Activated CD8-positive, alpha-beta T cell treated with anti-CD3 and anti-CD28 coated beads, Interleukin-2, amount 10 ng/mL, durations not matched to agents 7 days and 5 days (primary cell): ENCODE measurements around the gene FBXW11. TPM values are rescaled to one million over a fixed set of nuclear protein-coding genes. Genes with fewer than 3 reads are reported as not detected.
"Not testable (repeated sequence)": the region's sequence is repeated elsewhere in the genome, so short reads cannot be mapped to it uniquely, and the experiment has no call there.

Experiments
- ATAC-seq: fragments of 150-1000 bp; cut with Tn5 transposase; one replicate; pipeline ENCODE4 v1.10.0; 2021; ENCODE audit warnings: moderate library complexity
- CTCF ChIA-PET: fragments of 350-600 bp; sonication (Branson Sonifier 250); formaldehyde crosslinking; loops from one replicate; lab custom pipeline; 2021; ENCODE audit warnings: antibody characterized with exemption; lab: Charles Lee
- POLR2A ChIA-PET: fragments of 350-600 bp; sonication (Branson Sonifier 250); formaldehyde crosslinking; loops from one replicate; lab custom pipeline; 2021; ENCODE audit warnings: antibody characterized with exemption; lab: Charles Lee
- DNase-seq: peaks from one replicate; pipeline ENCODE4 v3.0.0-alpha.2; 2020
- H3K27ac Mint-ChIP-seq: one replicate; pipeline ENCODE4 v1.8.0; 2021; ENCODE audit warnings: mild to moderate bottlenecking, mixed read lengths
- H3K27me3 Mint-ChIP-seq: one replicate; pipeline ENCODE4 v1.8.0; 2021; ENCODE audit warnings: low read depth, mixed read lengths
- H3K36me3 Mint-ChIP-seq: one replicate; pipeline ENCODE4 v1.8.0; 2021; ENCODE audit warnings: low read depth, mixed read lengths
- H3K4me1 Mint-ChIP-seq: one replicate; pipeline ENCODE4 v1.8.0; 2021; ENCODE audit warnings: low read depth, mixed read lengths
- H3K4me3 Mint-ChIP-seq: one replicate; pipeline ENCODE4 v1.8.0; 2021; ENCODE audit warnings: mild to moderate bottlenecking, mixed read lengths
- H3K9me3 Mint-ChIP-seq: one replicate; pipeline ENCODE4 v1.8.0; 2022; ENCODE audit warnings: mixed read lengths; ENCODE audit not compliant: insufficient read depth
- total RNA-seq, 2 experiments: library from RNA; stranded (reverse); gene quantifications; one replicate each; pipeline ENCODE4 v1.2.3, GENCODE V29; 2021

Gene FBXW11
- total RNA-seq, 2 experiments from 2014 or later: 26.3 to 27.1 TPM

DNA sequence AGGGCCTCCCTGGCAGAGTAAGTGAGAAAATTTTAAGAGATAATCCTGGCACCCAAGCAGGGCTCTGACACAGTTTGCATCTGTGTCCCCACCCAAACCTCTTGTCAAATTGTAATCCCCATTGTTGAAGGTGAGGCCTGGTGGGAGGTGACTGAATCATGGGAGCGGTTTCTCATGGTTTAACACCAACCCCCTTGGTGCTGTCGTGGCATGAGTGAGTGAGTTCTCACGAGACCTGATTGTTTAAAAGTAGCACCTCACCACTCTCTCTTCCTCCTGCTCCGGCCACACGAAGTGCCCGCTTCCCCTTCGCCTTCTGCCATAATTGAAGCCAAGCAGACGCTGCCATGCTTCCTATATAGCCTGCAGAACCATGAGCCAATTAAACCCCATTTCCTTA is 80.1 kb downstream of the FBXW11 start:
- H3K4me1 Mint-ChIP-seq: peaks cover 9% of the 10 kb centered on the region

GRCh38 chr5:171924493-171925122 is 81.8 kb downstream of the FBXW11 start:
- Mint-ChIP-seq H3K27ac (no peak overlapping the region), H3K27me3 (no peaks in the 10 kb centered on the region), H3K4me3 (no peak overlapping the region), H3K4me1 (peaks cover 4% of the 10 kb centered on the region), H3K36me3 (peaks cover 5% of the 10 kb centered on the region), H3K9me3 (peaks cover 6% of the 10 kb centered on the region)
- POLR2A ChIA-PET: no interaction called here
- CTCF ChIA-PET: interaction anchor here (1.6 kb wide), 1 partner anchor 12 kb away, joined by 3 read pairs; no protein-coding TSS in a partner anchor
- DNase-seq (no peak), ATAC-seq (no peak)

More for the DNA sequence above, 80.1 kb downstream of the FBXW11 start:
- Mint-ChIP-seq H3K27ac (no peak overlapping the region), H3K9me3 (peaks cover 6% of the 10 kb centered on the region), H3K27me3 (no peaks in the 10 kb centered on the region), H3K4me3 (no peak overlapping the region), H3K36me3 (peaks cover 7% of the 10 kb centered on the region)
- POLR2A ChIA-PET: no interaction called here
- CTCF ChIA-PET: no interaction called here
- no peak for ATAC-seq
- no peak for DNase-seq

GRCh38 chr5:171920765-171921391 is 85.6 kb downstream of the FBXW11 start:
- Mint-ChIP-seq H3K4me3 (no peak overlapping the region), H3K4me1 (peaks cover 2% of the 10 kb centered on the region), H3K27ac (no peak overlapping the region), H3K36me3 (peaks cover 7% of the 10 kb centered on the region), H3K9me3 (peaks cover 6% of the 10 kb centered on the region), H3K27me3 (no peaks in the 10 kb centered on the region)
- DNase-seq (no peak), ATAC-seq (no peak)
- CTCF ChIA-PET: interaction anchor here (2.0 kb wide), 1 partner anchor 9 kb away, joined by 16 read pairs; no protein-coding TSS in a partner anchor
- POLR2A ChIA-PET: no interaction called here

- H3K4me3 Mint-ChIP-seq, ATAC-seq, H3K27ac Mint-ChIP-seq, H3K9me3 Mint-ChIP-seq, DNase-seq, H3K27me3 Mint-ChIP-seq, POLR2A ChIA-PET, H3K36me3 Mint-ChIP-seq: not testable (repeated sequence)
- CTCF ChIA-PET: interaction anchor here (1.5 kb wide), 1 partner anchor 91 kb away, joined by 4 read pairs; no protein-coding TSS in a partner anchor
- H3K4me1 Mint-ChIP-seq: peaks cover 23% of the 10 kb centered on the region
These were observed 90.7 kb downstream of the FBXW11 start for GRCh38 chr5:171915700-171916099.

DNA sequence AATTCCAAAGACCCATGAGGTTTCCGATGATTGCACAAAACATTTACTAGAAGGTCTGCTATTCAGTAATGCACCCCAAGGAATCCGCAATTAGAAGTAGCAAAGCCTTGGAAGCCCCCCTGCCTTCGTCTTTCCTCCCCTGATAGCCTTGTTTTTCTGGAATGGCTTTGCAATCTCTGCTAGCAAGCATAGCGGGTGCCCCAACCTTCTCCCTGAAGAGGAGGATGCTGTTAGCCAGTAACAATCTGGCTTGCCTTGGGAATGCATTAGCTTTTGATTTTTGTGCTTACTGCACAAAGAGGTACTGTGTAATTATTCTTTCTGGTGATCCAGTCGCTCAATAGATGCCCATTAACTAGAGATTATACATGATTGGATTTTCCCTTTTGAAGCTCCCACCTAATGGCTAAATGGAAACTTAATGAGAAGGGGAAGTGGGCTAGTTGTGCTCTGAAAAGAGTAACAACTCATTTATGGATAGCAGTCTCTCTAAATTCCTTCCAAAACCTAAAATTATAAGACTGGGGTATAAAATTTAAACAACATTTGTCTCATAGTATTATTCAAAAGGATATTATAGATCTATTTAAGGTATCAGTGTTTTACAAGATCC is 91.6 kb downstream of the FBXW11 start:
- ATAC-seq (no peak), DNase-seq (no peak)
- peaks cover 2% of the 10 kb centered on the region for H3K36me3 Mint-ChIP-seq
- no peak overlapping the region for H3K4me3 Mint-ChIP-seq
- H3K4me1 Mint-ChIP-seq: peaks cover 23% of the 10 kb centered on the region
- POLR2A ChIA-PET: no interaction called here
- H3K27ac Mint-ChIP-seq: no peak overlapping the region
- no peaks in the 10 kb centered on the region for H3K9me3 Mint-ChIP-seq
- CTCF ChIA-PET: interaction anchor here (1.5 kb wide), 1 partner anchor 92 kb away, joined by 4 read pairs; no protein-coding TSS in a partner anchor
- no peaks in the 10 kb centered on the region for H3K27me3 Mint-ChIP-seq

- H3K27me3 Mint-ChIP-seq: no peaks in the 10 kb centered on the region
- no peaks in the 10 kb centered on the region for H3K9me3 Mint-ChIP-seq
- POLR2A ChIA-PET: no interaction called here
- peaks cover 6% of the 10 kb centered on the region for H3K36me3 Mint-ChIP-seq
- no peak overlapping the region for H3K4me3 Mint-ChIP-seq
- DNase-seq: no peak
- CTCF ChIA-PET: interaction anchor here (0.8 to 3.9 kb wide), 4 partner anchors 89 to 496 kb away, joined by 3 to 80 read pairs (median 49); partner anchors contain the start of genes FBXW11 and FGF18
- no peak overlapping the region for H3K27ac Mint-ChIP-seq
- peaks cover 23% of the 10 kb centered on the region for H3K4me1 Mint-ChIP-seq
- no peak for ATAC-seq
These were observed 92.5 kb downstream of the FBXW11 start for GRCh38 chr5:171913987-171914273.

GRCh38 chr5:171911152-171911551 is 95.3 kb downstream of the FBXW11 start:
- ATAC-seq: no peak
- no peaks in the 10 kb centered on the region for H3K27me3 Mint-ChIP-seq
- peaks cover 34% of the 10 kb centered on the region for H3K4me1 Mint-ChIP-seq

GRCh38 chr5:171908638-171909037 is 97.8 kb downstream of the FBXW11 start:
- no peak for ATAC-seq
- H3K4me3 Mint-ChIP-seq: no peak overlapping the region
- no peak for DNase-seq
- peaks cover 33% of the 10 kb centered on the region for H3K4me1 Mint-ChIP-seq
- H3K36me3 Mint-ChIP-seq: peaks cover 5% of the 10 kb centered on the region
- H3K9me3 Mint-ChIP-seq: no peaks in the 10 kb centered on the region
- ChIA-PET POLR2A (no interaction called here), CTCF (interaction anchor here (0.9 to 4.7 kb wide), 16 partner anchors 9 to 490 kb away, joined by 3 to 30 read pairs (median 4); partner anchors contain the start of genes FBXW11 and FGF18)
- no peak overlapping the region for H3K27ac Mint-ChIP-seq
- H3K27me3 Mint-ChIP-seq: no peaks in the 10 kb centered on the region

More at GRCh38 chr5:171911152-171911551, 95.3 kb downstream of the FBXW11 start:
- no peak for DNase-seq
- ChIA-PET CTCF (interaction anchor here (0.7 to 3.9 kb wide), 44 partner anchors 8 to 522 kb away, joined by 3 to 80 read pairs (median 6); partner anchors contain the start of genes FBXW11, FGF18, STK10 and UBTD2), POLR2A (interaction anchor here (0.6 to 1.0 kb wide), 2 partner anchors 96 to 130 kb away, joined by 3 to 5 read pairs; partner anchors contain the start of gene FBXW11)
- Mint-ChIP-seq H3K27ac (no peak overlapping the region), H3K4me3 (no peak overlapping the region), H3K36me3 (peaks cover 4% of the 10 kb centered on the region), H3K9me3 (no peaks in the 10 kb centered on the region)

GRCh38 chr5:171907725-171908343 is 98.6 kb downstream of the FBXW11 start:
- no peaks in the 10 kb centered on the region for H3K9me3 Mint-ChIP-seq
- H3K36me3 Mint-ChIP-seq: peaks cover 7% of the 10 kb centered on the region
- ChIA-PET POLR2A (no interaction called here), CTCF (interaction anchor here (0.7 to 4.7 kb wide), 22 partner anchors 8 to 490 kb away, joined by 3 to 30 read pairs (median 4); partner anchors contain the start of genes FBXW11 and FGF18)
- H3K27me3 Mint-ChIP-seq: no peaks in the 10 kb centered on the region
- peaks cover 28% of the 10 kb centered on the region for H3K4me1 Mint-ChIP-seq
- H3K27ac Mint-ChIP-seq: no peak overlapping the region
- DNase-seq: peak; percentile 72
- no peak overlapping the region for H3K4me3 Mint-ChIP-seq
- peak; percentile 84 for ATAC-seq

GRCh38 chr5:171906703-171907590 is 99.5 kb downstream of the FBXW11 start:
- ATAC-seq (no peak), DNase-seq (no peak)
- H3K4me3 Mint-ChIP-seq: no peak overlapping the region
- H3K4me1 Mint-ChIP-seq: peaks cover 23% of the 10 kb centered on the region
- peaks cover 7% of the 10 kb centered on the region for H3K36me3 Mint-ChIP-seq
- no peak overlapping the region for H3K27ac Mint-ChIP-seq
- ChIA-PET CTCF (interaction anchor here (0.7 to 4.7 kb wide), 17 partner anchors 11 to 489 kb away, joined by 3 to 30 read pairs (median 3); partner anchors contain the start of genes FBXW11 and FGF18), POLR2A (no interaction called here)
- H3K9me3 Mint-ChIP-seq: no peaks in the 10 kb centered on the region
- no peaks in the 10 kb centered on the region for H3K27me3 Mint-ChIP-seq
